Upper lobe of left lung (tissue), 6 donors: ENCODE data around the gene CEP135. TPM values are rescaled to one million over a fixed set of nuclear protein-coding genes. Genes with fewer than 3 reads are reported as not detected.

ENCODE experiments used
- ATAC-seq, 2 donors: fragments of 200-7000 bp; cut with Tn5 transposase; one replicate each; pipeline ENCODE4 v1.9.1; 2022; ENCODE audit warnings: mild to moderate bottlenecking in 2 of 2, moderate library complexity in 2 of 2; ENCODE audit not compliant: low FRiP score in 2 of 2
- DNase-seq, 2 donors: peaks; one replicate each; pipeline ENCODE4 v3.0.0-alpha.2; 2019 to 2020
- H3K27ac ChIP-seq, 4 donors: fragments of 200-600 bp; sonication (generic); one replicate each; pipeline ENCODE4 v1.5.1; 2016 to 2019
- H3K27me3 ChIP-seq, 4 donors: fragments of 200-600 bp; sonication (generic); one replicate each; pipeline ENCODE4 v1.5.1; 2017 to 2019
- H3K36me3 ChIP-seq, 4 donors: fragments of 200-600 bp; sonication (generic); one replicate each; pipeline ENCODE4 v1.5.1; 2016 to 2019
- H3K4me1 ChIP-seq, 4 donors: fragments of 200-600 bp; sonication (generic); one replicate each; pipeline ENCODE4 v1.5.1; 2018 to 2019
- H3K4me3 ChIP-seq, 4 donors: fragments of 200-600 bp; sonication (generic); one replicate each; pipeline ENCODE4 v1.5.1; 2017 to 2019; ENCODE audit warnings: mild to moderate bottlenecking in 2 of 4, moderate library complexity in 1 of 4
- H3K9me3 ChIP-seq, 4 donors: fragments of 200-600 bp; sonication (generic); one replicate each; pipeline ENCODE4 v1.5.1; 2018 to 2019
- CTCF ChIP-seq, 6 experiments: fragments of 450-650 bp in 4 of 6; fragments of 200-600 bp in 2 of 6; sonication (generic) in 2 of 6; IDR thresholded peaks; one replicate each; pipeline ENCODE4 v1.5.1; 2016 to 2019; ENCODE audit warnings: antibody characterized with exemption in 6 of 6
- EP300 ChIP-seq, 4 donors: sonication (generic); formaldehyde crosslinking; IDR thresholded peaks; one replicate each; pipeline ENCODE4 v1.5.1; 2017; ENCODE audit warnings: antibody characterized with exemption in 4 of 4, control low read depth in 2 of 4
- POLR2A ChIP-seq, 4 donors: fragments of 450-650 bp; IDR thresholded peaks; one replicate each; pipeline ENCODE4 v1.5.1; 2016 to 2017; ENCODE audit warnings: antibody characterized with exemption in 4 of 4, mild to moderate bottlenecking in 2 of 4
- POLR2AphosphoS5 ChIP-seq, 2 donors: sonication (generic); formaldehyde crosslinking; IDR thresholded peaks; one replicate each; pipeline ENCODE4 v1.5.1; 2017; ENCODE audit warnings: antibody characterized with exemption in 2 of 2
- WGBS, 2 donors: methylation state at CpG; one replicate each; pipeline ENCODE4 v1.1.5; 2017 to 2018; 5-methylcytosine and 5-hydroxymethylcytosine counted together
- total RNA-seq, 6 donors: library from RNA; depleted of rRNA in 4 of 6; stranded (reverse); fragments of >200 nt in 4 of 6; gene quantifications; one replicate each; pipeline versions ENCODE4 v1.1.0 to v1.2.1, GENCODE V29; 2016 to 2021
- donor health status: DM: no; HTN: no; CAD: no; lungs with moderate emphysema.
- donor health status: DM: no; HTN: yes; CAD: no; lungs with severe emphysema.

CEP135 gene
- total RNA-seq, 6 donors from 2014 or later: 4.7 to 14.1 (median 8.4) TPM

GRCh38 chr4:55949482-55949802, 697 bp downstream of the CEP135 start:
- H3K9me3 ChIP-seq: no peaks in the 10 kb centered on the region
- H3K4me1 ChIP-seq: peaks cover 18 to 20% (median 19%) of the 10 kb centered on the region in 4 donors
- peaks cover 0 to 12% (median 3%) of the 10 kb centered on the region in 4 donors for H3K36me3 ChIP-seq
- H3K4me3 ChIP-seq: peak overlapping the region; percentile 63 to 81 (median 71)
- H3K27me3 ChIP-seq: no peaks in the 10 kb centered on the region
- no peak for TF ChIP-seq CTCF (IDR thresholded peaks at IDR 0.05)
- TF ChIP-seq POLR2A (IDR thresholded peaks at IDR 0.05): no peak
- no peak for TF ChIP-seq EP300 (IDR thresholded peaks at IDR 0.05)
- TF ChIP-seq POLR2AphosphoS5 (IDR thresholded peaks at IDR 0.05): no peak
- 2% methylated on average over 3 of the region's 3 CpGs for WGBS, 2 donors
- H3K27ac ChIP-seq: peak overlapping the region; percentile 91 to 97 (median 94)
- ATAC-seq (no peak), DNase-seq (no peak)

GRCh38 chr4:55951191-55951922, 2.6 kb downstream of the CEP135 start:
- Histone ChIP-seq H3K4me3 (no peak overlapping the region), H3K9me3 (no peaks in the 10 kb centered on the region), H3K4me1 (peaks cover 18 to 20% (median 19%) of the 10 kb centered on the region in 4 donors), H3K36me3 (peaks cover 0 to 31% (median 3%) of the 10 kb centered on the region in 4 donors), H3K27ac (no peak overlapping the region), H3K27me3 (no peaks in the 10 kb centered on the region)
- no peak for TF ChIP-seq CTCF (IDR thresholded peaks at IDR 0.05)
- no peak for DNase-seq
- WGBS, 2 donors: 96 to 99% methylated on average over 5 of the region's 5 CpGs
- no peak for ATAC-seq

GRCh38 chr4:55955710-55956109, 7.0 kb downstream of the CEP135 start:
- no peak for DNase-seq
- Histone ChIP-seq H3K27me3 (no peaks in the 10 kb centered on the region), H3K27ac (no peak overlapping the region), H3K36me3 (peaks cover 0 to 66% (median 14%) of the 10 kb centered on the region in 4 donors), H3K4me3 (no peak overlapping the region), H3K9me3 (no peaks in the 10 kb centered on the region), H3K4me1 (no peaks in the 10 kb centered on the region)
- no peak for TF ChIP-seq POLR2A (IDR thresholded peaks at IDR 0.05)
- no peak for TF ChIP-seq EP300 (IDR thresholded peaks at IDR 0.05)
- TF ChIP-seq CTCF (IDR thresholded peaks at IDR 0.05): no peak
- TF ChIP-seq POLR2AphosphoS5 (IDR thresholded peaks at IDR 0.05): no peak
- ATAC-seq: no peak
- 90 to 95% methylated on average over 1 of the region's 1 CpG for WGBS, 2 donors

GRCh38 chr4:55959655-55960054, 10.9 kb downstream of the CEP135 start:
- Histone ChIP-seq H3K27me3 (no peaks in the 10 kb centered on the region), H3K27ac (no peak overlapping the region), H3K36me3 (peaks cover 0 to 62% (median 11%) of the 10 kb centered on the region in 4 donors), H3K9me3 (no peaks in the 10 kb centered on the region), H3K4me1 (no peaks in the 10 kb centered on the region), H3K4me3 (no peak overlapping the region)
- TF ChIP-seq POLR2A (IDR thresholded peaks at IDR 0.05) (no peak), EP300 (IDR thresholded peaks at IDR 0.05) (no peak), POLR2AphosphoS5 (IDR thresholded peaks at IDR 0.05) (no peak), CTCF (IDR thresholded peaks at IDR 0.05) (no peak)
- DNase-seq (no peak), ATAC-seq (no peak)

- Histone ChIP-seq H3K27ac (no peak overlapping the region), H3K4me3 (no peak overlapping the region), H3K9me3 (no peaks in the 10 kb centered on the region), H3K27me3 (no peaks in the 10 kb centered on the region), H3K36me3 (peaks cover 0 to 36% (median 2%) of the 10 kb centered on the region in 4 donors), H3K4me1 (no peaks in the 10 kb centered on the region)
- ATAC-seq (no peak), DNase-seq (no peak)
- WGBS, 2 donors: 95 to 98% methylated on average over 3 of the region's 3 CpGs
- no peak for TF ChIP-seq CTCF (IDR thresholded peaks at IDR 0.05)
- no peak for TF ChIP-seq EP300 (IDR thresholded peaks at IDR 0.05)
- no peak for TF ChIP-seq POLR2A (IDR thresholded peaks at IDR 0.05)
- TF ChIP-seq POLR2AphosphoS5 (IDR thresholded peaks at IDR 0.05): no peak
Observed at GRCh38 chr4:55964046-55964445, 15.3 kb downstream of the CEP135 start.
